Activated T-helper 1 cell treated with anti-CD3 and anti-CD28 coated beads, Interleukin-12 subunit alpha, Interleukin-12 subunit beta, Interleukin-2, Interleukin-4 antibody, amounts not matched to agents 30 ng/mL and 10 ng/mL and 1 ng/mL, durations not matched to agents 14 hours and 24 hours and 36 hours (primary cell): Measurements from ENCODE around the gene SULT1A3. TPM values are rescaled to one million over a fixed set of nuclear protein-coding genes. Genes with fewer than 3 reads are reported as not detected.
"Not testable (repeated sequence)": the region's sequence is repeated elsewhere in the genome, so short reads cannot be mapped to it uniquely, and the experiment has no call there.

Source experiments
- DNase-seq: peaks from one replicate; pipeline ENCODE4 v3.0.0; 2021; ENCODE audit warnings: low spot score
- H3K27ac Mint-ChIP-seq: one replicate; pipeline ENCODE4 v1.8.0; 2021; ENCODE audit warnings: mild to moderate bottlenecking, mixed read lengths
- H3K27me3 Mint-ChIP-seq: one replicate; pipeline ENCODE4 v1.8.0; 2022; ENCODE audit warnings: mild to moderate bottlenecking, moderate library complexity, mixed read lengths; ENCODE audit not compliant: insufficient read depth
- H3K36me3 Mint-ChIP-seq: one replicate; pipeline ENCODE4 v1.8.0; 2021; ENCODE audit warnings: low read depth, mixed read lengths
- H3K4me1 Mint-ChIP-seq: one replicate; pipeline ENCODE4 v1.8.0; 2021; ENCODE audit warnings: low read depth, mixed read lengths
- H3K4me3 Mint-ChIP-seq: one replicate; pipeline ENCODE4 v1.8.0; 2021; ENCODE audit warnings: mild to moderate bottlenecking, moderate library complexity, mixed read lengths
- H3K9me3 Mint-ChIP-seq: one replicate; pipeline ENCODE4 v1.8.0; 2021; ENCODE audit warnings: mixed read lengths
- intact Hi-C: fragments of 100-400 bp; cut with micrococcal nuclease; formaldehyde crosslinking; loops from one replicate; pipeline ENCODE4 v1.15.1; 2024
- total RNA-seq: library from RNA; stranded (reverse); gene quantifications from 2 replicates; pipeline ENCODE4 v1.2.3, GENCODE V29; 2022

The SULT1A3 gene
- 18.9 and 20.4 TPM in 2 replicates for total RNA-seq

- H3K4me3 Mint-ChIP-seq, H3K27ac Mint-ChIP-seq, DNase-seq, intact Hi-C loops, H3K27me3 Mint-ChIP-seq, H3K36me3 Mint-ChIP-seq, H3K9me3 Mint-ChIP-seq, H3K4me1 Mint-ChIP-seq: not testable (repeated sequence)
Observed at GRCh38 chr16:30199049-30199448, at the start of gene SULT1A3. Gene SULT1A3, plus strand, starts transcription at chr16:30199255. Its CDS starts 1,474 bp downstream, at chr16:30200729.

GRCh38 chr16:30151091-30151490 is 48.0 kb upstream of the SULT1A3 start:
- Mint-ChIP-seq H3K27me3 (no peaks in the 10 kb centered on the region), H3K36me3 (peaks cover 2% of the 10 kb centered on the region), H3K4me3 (no peak overlapping the region), H3K27ac (no peak overlapping the region), H3K9me3 (peaks cover 12% of the 10 kb centered on the region), H3K4me1 (no peaks in the 10 kb centered on the region)
- intact Hi-C loops: no loop called here
- DNase-seq: no peak

- no peak overlapping the region for H3K27ac Mint-ChIP-seq
- intact Hi-C loops: no loop called here
- H3K27me3 Mint-ChIP-seq: no peaks in the 10 kb centered on the region
- no peak for DNase-seq
- H3K4me3 Mint-ChIP-seq: no peak overlapping the region
- peaks cover 2% of the 10 kb centered on the region for H3K36me3 Mint-ChIP-seq
- peaks cover 12% of the 10 kb centered on the region for H3K9me3 Mint-ChIP-seq
- no peaks in the 10 kb centered on the region for H3K4me1 Mint-ChIP-seq
Observed at GRCh38 chr16:30152517-30152916, 46.5 kb upstream of the SULT1A3 start.

- H3K9me3 Mint-ChIP-seq: no peaks in the 10 kb centered on the region
- H3K27me3 Mint-ChIP-seq: no peaks in the 10 kb centered on the region
Observed at GRCh38 chr16:30155188-30155587, 43.9 kb upstream of the SULT1A3 start.

GRCh38 chr16:30157214-30157613 is 41.8 kb upstream of the SULT1A3 start:
- no peaks in the 10 kb centered on the region for H3K9me3 Mint-ChIP-seq
- H3K27ac Mint-ChIP-seq: no peak overlapping the region
- H3K4me1 Mint-ChIP-seq: no peaks in the 10 kb centered on the region
- no peaks in the 10 kb centered on the region for H3K27me3 Mint-ChIP-seq
- no peak overlapping the region for H3K4me3 Mint-ChIP-seq
- intact Hi-C loops: no loop called here
- no peaks in the 10 kb centered on the region for H3K36me3 Mint-ChIP-seq
- DNase-seq: no peak

More at GRCh38 chr16:30155188-30155587, 43.9 kb upstream of the SULT1A3 start:
- intact Hi-C loops: no loop called here
- H3K36me3 Mint-ChIP-seq: no peaks in the 10 kb centered on the region
- H3K4me3 Mint-ChIP-seq: no peak overlapping the region
- DNase-seq: no peak
- no peak overlapping the region for H3K27ac Mint-ChIP-seq
- no peaks in the 10 kb centered on the region for H3K4me1 Mint-ChIP-seq

GRCh38 chr16:30163538-30163937 is 35.5 kb upstream of the SULT1A3 start:
- DNase-seq: no peak
- Mint-ChIP-seq H3K27ac (no peak overlapping the region), H3K9me3 (no peaks in the 10 kb centered on the region), H3K4me3 (no peak overlapping the region), H3K36me3 (peaks cover 3% of the 10 kb centered on the region), H3K4me1 (peaks cover 22% of the 10 kb centered on the region), H3K27me3 (no peaks in the 10 kb centered on the region)
- intact Hi-C loops: no loop called here

GRCh38 chr16:30166202-30166902 is 32.7 kb upstream of the SULT1A3 start:
- Mint-ChIP-seq H3K36me3 (peaks cover 3% of the 10 kb centered on the region), H3K9me3 (no peaks in the 10 kb centered on the region), H3K27ac (peak overlapping the region; percentile 26), H3K27me3 (no peaks in the 10 kb centered on the region), H3K4me3 (no peak overlapping the region), H3K4me1 (peaks cover 22% of the 10 kb centered on the region)
- no peak for DNase-seq
- intact Hi-C loops: no loop called here

GRCh38 chr16:30168746-30169145 is 30.3 kb upstream of the SULT1A3 start:
- H3K9me3 Mint-ChIP-seq, H3K4me3 Mint-ChIP-seq, H3K27ac Mint-ChIP-seq, H3K27me3 Mint-ChIP-seq, intact Hi-C loops, H3K36me3 Mint-ChIP-seq, DNase-seq: not testable (repeated sequence)
- peaks cover 22% of the 10 kb centered on the region for H3K4me1 Mint-ChIP-seq

GRCh38 chr16:30169416-30169815 is 29.6 kb upstream of the SULT1A3 start:
- intact Hi-C loops, H3K36me3 Mint-ChIP-seq, H3K27ac Mint-ChIP-seq, H3K4me3 Mint-ChIP-seq, H3K27me3 Mint-ChIP-seq, DNase-seq, H3K9me3 Mint-ChIP-seq: not testable (repeated sequence)
- peaks cover 22% of the 10 kb centered on the region for H3K4me1 Mint-ChIP-seq

GRCh38 chr16:30170145-30170544 is 28.9 kb upstream of the SULT1A3 start:
- H3K27ac Mint-ChIP-seq, H3K9me3 Mint-ChIP-seq, H3K27me3 Mint-ChIP-seq, DNase-seq, intact Hi-C loops, H3K36me3 Mint-ChIP-seq, H3K4me3 Mint-ChIP-seq: not testable (repeated sequence)
- H3K4me1 Mint-ChIP-seq: peaks cover 18% of the 10 kb centered on the region

- Mint-ChIP-seq H3K4me1 (no peaks in the 10 kb centered on the region), H3K27ac (no peak overlapping the region), H3K36me3 (no peaks in the 10 kb centered on the region)
Observed at GRCh38 chr16:30173054-30173453, 26.0 kb upstream of the SULT1A3 start.

GRCh38 chr16:30176876-30177275 is 22.2 kb upstream of the SULT1A3 start:
- intact Hi-C loops, H3K27ac Mint-ChIP-seq, H3K27me3 Mint-ChIP-seq, DNase-seq, H3K4me1 Mint-ChIP-seq, H3K36me3 Mint-ChIP-seq, H3K9me3 Mint-ChIP-seq, H3K4me3 Mint-ChIP-seq: not testable (repeated sequence)

More at GRCh38 chr16:30173054-30173453, 26.0 kb upstream of the SULT1A3 start:
- no peak overlapping the region for H3K4me3 Mint-ChIP-seq
- H3K27me3 Mint-ChIP-seq: no peaks in the 10 kb centered on the region
- no peak for DNase-seq
- H3K9me3 Mint-ChIP-seq: no peaks in the 10 kb centered on the region
- intact Hi-C loops: no loop called here

- no peaks in the 10 kb centered on the region for H3K9me3 Mint-ChIP-seq
- no peak overlapping the region for H3K4me3 Mint-ChIP-seq
- peaks cover 3% of the 10 kb centered on the region for H3K36me3 Mint-ChIP-seq
- peaks cover 10% of the 10 kb centered on the region for H3K4me1 Mint-ChIP-seq
- no peak overlapping the region for H3K27ac Mint-ChIP-seq
- no peaks in the 10 kb centered on the region for H3K27me3 Mint-ChIP-seq
- DNase-seq: no peak
- intact Hi-C loops: no loop called here
Observed at GRCh38 chr16:30179195-30179594, 19.9 kb upstream of the SULT1A3 start.

- no peaks in the 10 kb centered on the region for H3K27me3 Mint-ChIP-seq
- DNase-seq: no peak
- H3K36me3 Mint-ChIP-seq: peaks cover 10% of the 10 kb centered on the region
- intact Hi-C loops: no loop called here
- peaks cover 15% of the 10 kb centered on the region for H3K4me1 Mint-ChIP-seq
- H3K9me3 Mint-ChIP-seq: no peaks in the 10 kb centered on the region
- no peak overlapping the region for H3K27ac Mint-ChIP-seq
- no peak overlapping the region for H3K4me3 Mint-ChIP-seq
Observed at GRCh38 chr16:30179931-30180330, 19.1 kb upstream of the SULT1A3 start.
